ENCODE results near the gene IZUMO2. TPM values are rescaled to one million over a fixed set of nuclear protein-coding genes. Genes with fewer than 3 reads are reported as not detected.

The IZUMO2 gene
- total RNA-seq, 1 experiment from 2014 or later = not detected

DNA sequence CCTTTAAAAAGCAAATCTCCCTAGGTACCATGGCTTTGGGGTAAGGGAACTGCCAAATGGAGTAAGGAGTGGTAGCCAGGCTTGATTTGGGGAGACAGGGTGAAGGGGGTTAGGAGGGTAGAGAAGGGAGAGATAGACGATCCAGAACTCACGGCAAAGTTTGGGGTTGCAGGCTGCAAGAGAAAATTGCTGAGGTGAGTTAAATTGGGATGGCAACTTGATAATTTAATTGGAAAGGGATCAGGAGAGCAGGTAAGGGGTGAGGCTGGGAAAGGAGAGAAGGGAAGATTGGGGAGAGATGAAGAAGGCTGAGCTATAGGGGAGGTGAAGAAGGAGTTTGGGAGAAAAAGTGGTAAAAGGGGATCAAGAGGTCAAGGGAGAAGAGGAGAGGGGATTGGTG, 4.0 kb downstream of the IZUMO2 start:
- Mint-ChIP-seq H3K27me3 (ENCODE audit: unreplicated experiment) (peaks cover 64% of the 10 kb centered on the region), H3K9me3 (ENCODE audit: low read depth, unreplicated experiment) (peaks cover 6% of the 10 kb centered on the region), H3K4me1 (ENCODE audit: low read depth, unreplicated experiment) (no peaks in the 10 kb centered on the region), H3K27ac (ENCODE audit: unreplicated experiment) (no peak overlapping the region), H3K36me3 (ENCODE audit: insufficient read depth, unreplicated experiment) (no peaks in the 10 kb centered on the region), H3K4me3 (ENCODE audit: low read depth, unreplicated experiment) (no peak overlapping the region)
- CTCF ChIA-PET = no interaction called here
- TF ChIP-seq CTCF (IDR thresholded peaks at IDR 0.05; ENCODE audit: unreplicated experiment) = no peak
- no TSS peak for BruUV-seq (replicated peaks)
- DNase-seq = no peak
- intact Hi-C loops (cut with micrococcal nuclease; ENCODE audit: unreplicated experiment) = no loop called here

- peaks cover 69% of the 10 kb centered on the region for H3K27me3 Mint-ChIP-seq (ENCODE audit: unreplicated experiment)
- DNase-seq = no peak
- no TSS peak for BruUV-seq (replicated peaks)
- H3K4me3 Mint-ChIP-seq (ENCODE audit: low read depth, unreplicated experiment) = no peak overlapping the region
- CTCF ChIA-PET = no interaction called here
- no peaks in the 10 kb centered on the region for H3K36me3 Mint-ChIP-seq (ENCODE audit: insufficient read depth, unreplicated experiment)
- H3K4me1 Mint-ChIP-seq (ENCODE audit: low read depth, unreplicated experiment) = no peaks in the 10 kb centered on the region
- H3K27ac Mint-ChIP-seq (ENCODE audit: unreplicated experiment) = no peak overlapping the region
- no peak for TF ChIP-seq CTCF (IDR thresholded peaks at IDR 0.05; ENCODE audit: unreplicated experiment)
- intact Hi-C loops (cut with micrococcal nuclease; ENCODE audit: unreplicated experiment) = no loop called here
- H3K9me3 Mint-ChIP-seq (ENCODE audit: low read depth, unreplicated experiment) = peaks cover 6% of the 10 kb centered on the region
Measured at GRCh38 chr19:50158577-50158976, 4.5 kb downstream of the IZUMO2 start.

DNA sequence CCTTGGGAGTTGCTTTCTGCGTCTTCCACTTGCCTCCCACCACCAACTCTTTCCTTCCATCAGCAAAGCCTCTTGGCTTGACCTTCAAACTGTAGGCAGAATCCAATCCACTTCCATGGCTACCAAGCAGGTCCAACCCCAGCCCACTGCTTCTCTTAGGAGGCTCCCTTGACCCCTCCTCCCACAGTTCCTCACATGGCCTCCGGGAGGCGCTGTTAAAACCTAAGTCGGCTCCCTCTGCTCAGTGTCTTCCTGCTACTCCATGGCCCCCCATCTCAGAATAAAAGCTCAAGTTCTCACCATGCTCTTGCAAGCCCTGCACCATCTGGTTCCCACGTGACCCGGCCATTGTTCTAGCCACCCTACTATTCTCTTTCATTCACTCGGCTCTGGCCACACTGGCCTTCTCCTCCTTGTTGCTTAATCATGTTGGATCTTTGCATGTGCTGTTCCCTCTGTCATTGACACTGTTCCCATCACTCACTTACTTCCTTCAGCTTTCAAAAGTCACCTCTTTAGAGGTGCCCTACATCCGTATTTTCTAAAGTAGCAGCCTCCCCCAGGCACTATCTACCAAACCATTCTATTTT, 7.5 kb downstream of the IZUMO2 start:
- intact Hi-C loops (cut with micrococcal nuclease; ENCODE audit: unreplicated experiment) = no loop called here
- CTCF ChIA-PET = interaction anchor here (0.6 kb wide), 1 partner anchor 48 kb away, joined by 3 read pairs; the partner anchor contains the start of gene MYH14
- Mint-ChIP-seq H3K27me3 (ENCODE audit: unreplicated experiment) (peaks cover 69% of the 10 kb centered on the region), H3K4me1 (ENCODE audit: low read depth, unreplicated experiment) (no peaks in the 10 kb centered on the region), H3K9me3 (ENCODE audit: low read depth, unreplicated experiment) (peaks cover 6% of the 10 kb centered on the region), H3K36me3 (ENCODE audit: insufficient read depth, unreplicated experiment) (no peaks in the 10 kb centered on the region), H3K4me3 (ENCODE audit: low read depth, unreplicated experiment) (no peak overlapping the region), H3K27ac (ENCODE audit: unreplicated experiment) (no peak overlapping the region)
- no peak for DNase-seq
- BruUV-seq (replicated peaks) = no TSS peak
- peak; percentile 45 for TF ChIP-seq CTCF (IDR thresholded peaks at IDR 0.05; ENCODE audit: unreplicated experiment)

DNA sequence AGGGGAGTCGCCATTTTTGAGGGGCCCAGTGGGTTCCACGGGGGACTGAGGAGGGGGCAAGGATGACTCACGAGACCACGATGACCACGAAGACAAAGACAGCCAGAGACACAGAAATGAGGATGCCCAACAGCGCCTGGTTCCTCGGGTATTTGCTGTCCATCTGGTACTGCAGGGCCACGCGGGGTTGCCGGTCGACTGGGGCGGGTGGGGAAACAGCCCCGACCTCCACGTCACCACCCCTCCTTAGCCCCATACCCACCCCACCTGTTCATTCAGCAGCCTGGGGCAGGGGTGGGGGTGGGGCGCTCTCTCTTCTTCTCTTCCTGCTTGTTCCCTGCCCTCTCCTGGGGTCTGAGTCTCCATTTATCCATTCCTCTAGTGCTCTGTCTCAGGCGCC, 8.6 kb downstream of the IZUMO2 start:
- no peak for TF ChIP-seq CTCF (IDR thresholded peaks at IDR 0.05; ENCODE audit: unreplicated experiment)
- H3K27ac Mint-ChIP-seq (ENCODE audit: unreplicated experiment) = no peak overlapping the region
- no peak overlapping the region for H3K4me3 Mint-ChIP-seq (ENCODE audit: low read depth, unreplicated experiment)
- peaks cover 67% of the 10 kb centered on the region for H3K27me3 Mint-ChIP-seq (ENCODE audit: unreplicated experiment)
- peaks cover 6% of the 10 kb centered on the region for H3K9me3 Mint-ChIP-seq (ENCODE audit: low read depth, unreplicated experiment)
- no peaks in the 10 kb centered on the region for H3K4me1 Mint-ChIP-seq (ENCODE audit: low read depth, unreplicated experiment)
- CTCF ChIA-PET = no interaction called here
- intact Hi-C loops (cut with micrococcal nuclease; ENCODE audit: unreplicated experiment) = no loop called here
- H3K36me3 Mint-ChIP-seq (ENCODE audit: insufficient read depth, unreplicated experiment) = no peaks in the 10 kb centered on the region
- DNase-seq = no peak
- BruUV-seq (replicated peaks) = no TSS peak
